ENCODE data around the gene RAB31.

- TF ChIP-seq, protein P1, sequence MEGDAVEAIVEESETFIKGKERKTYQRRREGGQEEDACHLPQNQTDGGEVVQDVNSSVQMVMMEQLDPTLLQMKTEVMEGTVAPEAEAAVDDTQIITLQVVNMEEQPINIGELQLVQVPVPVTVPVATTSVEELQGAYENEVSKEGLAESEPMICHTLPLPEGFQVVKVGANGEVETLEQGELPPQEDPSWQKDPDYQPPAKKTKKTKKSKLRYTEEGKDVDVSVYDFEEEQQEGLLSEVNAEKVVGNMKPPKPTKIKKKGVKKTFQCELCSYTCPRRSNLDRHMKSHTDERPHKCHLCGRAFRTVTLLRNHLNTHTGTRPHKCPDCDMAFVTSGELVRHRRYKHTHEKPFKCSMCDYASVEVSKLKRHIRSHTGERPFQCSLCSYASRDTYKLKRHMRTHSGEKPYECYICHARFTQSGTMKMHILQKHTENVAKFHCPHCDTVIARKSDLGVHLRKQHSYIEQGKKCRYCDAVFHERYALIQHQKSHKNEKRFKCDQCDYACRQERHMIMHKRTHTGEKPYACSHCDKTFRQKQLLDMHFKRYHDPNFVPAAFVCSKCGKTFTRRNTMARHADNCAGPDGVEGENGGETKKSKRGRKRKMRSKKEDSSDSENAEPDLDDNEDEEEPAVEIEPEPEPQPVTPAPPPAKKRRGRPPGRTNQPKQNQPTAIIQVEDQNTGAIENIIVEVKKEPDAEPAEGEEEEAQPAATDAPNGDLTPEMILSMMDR (conservative IDR thresholded peaks at IDR 0.05; ENCODE audit: low read depth, low read length), result no peak
- TF ChIP-seq EZH2 (IDR thresholded peaks at IDR 0.05; ENCODE audit: borderline replicate concordance, low read depth, low read length, poor library complexity, severe bottlenecking), result no peak
These were observed 64.0 kb downstream of the RAB31 start for GRCh38 chr18:9771977-9772660.
